Stimulated activated CD4-positive, alpha-beta T cell treated with anti-CD3 and anti-CD28 coated beads, Interleukin-4, amount 100 ng/mL, for 1 hour (primary cell): ENCODE data around the gene POPDC3.

Experiments
- DNase-seq: peaks from one replicate; pipeline ENCODE4 v3.0.0-alpha.2; 2020

The POPDC3 gene

DNA sequence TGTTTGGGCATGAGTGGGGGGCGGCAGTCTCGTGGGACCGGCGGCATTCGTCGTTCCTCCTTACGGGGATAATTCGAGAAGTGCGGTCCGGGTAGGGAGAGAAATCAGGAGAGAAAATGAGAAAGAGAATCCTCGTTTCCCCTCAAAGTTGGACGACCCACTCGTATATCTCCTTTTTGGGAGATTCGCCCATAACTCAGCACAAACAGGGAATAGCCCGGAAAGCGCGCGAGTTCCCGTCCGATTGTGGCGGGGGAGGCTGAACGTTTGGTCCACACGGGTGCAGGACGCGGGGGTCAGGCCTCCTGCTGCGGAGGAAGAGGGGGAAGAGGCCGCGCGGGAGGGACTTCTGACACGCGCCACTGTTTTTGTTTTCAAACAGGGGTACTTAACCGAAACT lies 42.4 kb downstream of the POPDC3 start:
- DNase-seq: no peak

DNA sequence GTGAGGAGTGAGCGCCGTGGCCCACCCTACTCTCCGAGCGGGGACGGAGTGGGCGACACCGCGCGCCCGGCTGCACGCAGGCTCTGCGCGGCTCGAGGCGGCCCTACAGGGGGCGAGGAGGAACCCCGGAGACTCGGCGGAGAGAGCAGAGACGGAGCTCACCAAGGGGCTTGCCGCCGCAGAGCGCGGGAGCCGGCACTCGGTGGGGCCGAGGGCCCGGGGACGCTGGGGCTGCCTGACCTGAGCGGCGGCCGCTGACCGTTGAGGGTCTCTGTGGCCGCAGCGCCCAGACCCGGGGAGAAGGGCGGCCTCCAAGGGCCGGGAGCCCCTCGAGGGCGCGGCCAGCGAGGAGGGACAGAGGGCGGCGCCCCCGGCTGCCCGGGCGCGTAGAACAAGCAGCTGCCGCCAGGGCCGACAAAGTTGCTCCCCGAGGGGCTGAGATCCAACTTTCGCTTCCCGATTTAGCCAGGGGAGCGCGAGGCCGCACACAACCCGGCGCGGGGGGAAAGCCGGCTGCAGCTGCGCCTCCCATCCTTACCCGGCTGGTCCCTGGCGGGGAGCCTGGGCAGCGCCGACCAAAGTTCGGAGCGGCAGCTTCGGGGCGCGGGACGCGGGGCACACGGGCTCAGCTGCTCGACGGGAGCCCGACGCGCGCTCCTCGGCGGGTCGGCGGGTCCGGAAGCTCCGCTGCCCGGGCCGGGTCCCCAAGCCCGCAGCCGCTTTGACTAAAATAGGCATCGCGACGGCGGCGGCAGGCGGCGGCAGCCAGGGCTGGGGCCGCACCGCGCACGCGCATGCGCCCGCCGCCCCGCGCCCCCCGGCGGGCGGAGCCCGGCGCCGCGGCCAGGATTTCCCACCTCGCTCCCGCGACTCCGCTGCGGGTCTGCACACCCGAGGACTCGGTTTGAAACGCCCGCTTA lies 43.1 kb downstream of the POPDC3 start:
- DNase-seq: peak; percentile 15

DNA sequence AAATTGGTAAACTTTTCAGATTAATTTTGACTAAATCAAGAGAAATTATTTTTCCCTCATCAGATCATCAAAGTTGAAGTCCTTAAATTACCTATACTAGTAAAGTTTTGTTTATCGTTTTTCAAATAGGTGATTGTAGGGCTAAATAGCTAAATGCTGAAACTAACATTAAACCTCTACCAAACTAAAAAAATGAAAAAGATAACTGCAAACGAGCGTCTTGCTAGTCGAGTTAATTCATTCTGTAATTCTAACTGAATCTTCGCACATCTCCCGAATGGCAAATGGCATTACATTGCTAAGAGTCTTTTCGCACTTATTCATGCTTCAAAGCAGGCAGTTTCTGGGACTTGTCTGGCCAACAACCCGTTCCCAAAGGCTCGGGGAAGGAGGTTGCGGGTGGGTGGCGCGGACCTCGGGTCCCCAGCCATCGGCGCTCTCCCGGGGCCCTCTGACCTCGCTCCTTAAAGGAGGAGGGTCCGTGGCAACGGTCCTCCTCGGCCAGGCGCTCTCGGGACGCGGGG lies 43.8 kb downstream of the POPDC3 start:
- no peak for DNase-seq

DNA sequence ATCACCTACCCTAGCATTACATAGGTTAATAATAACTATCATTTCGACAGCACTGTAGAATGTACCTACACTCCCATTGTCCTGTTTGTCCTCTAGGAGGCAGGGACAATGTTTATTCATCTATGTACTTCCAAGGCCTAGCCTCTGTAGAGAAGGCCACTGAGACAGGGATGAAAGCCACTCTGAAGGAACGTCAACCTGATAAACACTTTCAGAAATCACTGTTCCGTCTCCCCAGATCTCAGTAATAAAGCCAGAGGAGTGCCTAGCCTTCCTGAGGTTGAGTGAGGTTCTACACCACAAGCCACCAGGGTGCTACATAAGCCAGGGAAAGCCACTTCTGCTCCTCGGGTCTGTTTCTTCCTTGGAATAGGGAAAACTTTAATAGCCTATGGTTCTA lies 44.8 kb downstream of the POPDC3 start:
- no peak for DNase-seq

DNA sequence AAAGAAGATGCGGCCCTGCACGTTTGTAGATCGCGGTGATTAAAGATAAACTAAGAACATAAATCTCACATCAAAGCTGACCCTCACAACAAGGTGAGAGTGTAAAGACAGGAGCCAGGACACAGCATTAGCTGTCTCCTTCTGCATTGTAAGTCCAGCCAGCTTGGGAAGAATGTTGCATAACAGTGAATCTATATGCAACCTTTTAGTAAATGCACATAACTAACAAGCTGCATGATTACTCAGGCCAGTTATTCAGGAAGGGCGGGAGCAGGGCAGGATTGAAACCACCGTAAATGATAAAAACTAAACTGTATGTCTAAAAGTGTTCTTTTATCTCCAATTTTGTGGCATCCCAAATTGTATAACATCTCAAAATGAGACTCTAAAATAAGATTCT lies 57.1 kb downstream of the POPDC3 start:
- no peak for DNase-seq

DNA sequence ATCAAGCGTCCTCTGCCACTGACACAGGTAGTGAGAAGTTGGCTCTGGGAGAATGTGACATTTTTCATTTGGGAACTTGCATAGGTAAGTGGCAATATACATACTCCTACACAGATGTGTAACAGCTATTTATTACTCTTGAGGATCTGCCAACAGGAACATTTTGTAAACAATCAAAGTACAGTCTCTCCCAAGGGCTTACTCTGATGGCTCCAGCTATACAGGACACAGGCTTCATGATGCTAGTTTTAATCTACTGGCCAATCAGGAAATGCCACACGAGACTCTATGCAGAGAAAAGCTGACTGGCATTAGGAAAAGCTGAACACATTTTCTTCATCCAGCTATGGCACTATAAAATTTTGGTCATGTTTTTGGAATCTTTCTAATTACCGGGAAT lies 57.8 kb downstream of the POPDC3 start:
- DNase-seq: no peak

DNA sequence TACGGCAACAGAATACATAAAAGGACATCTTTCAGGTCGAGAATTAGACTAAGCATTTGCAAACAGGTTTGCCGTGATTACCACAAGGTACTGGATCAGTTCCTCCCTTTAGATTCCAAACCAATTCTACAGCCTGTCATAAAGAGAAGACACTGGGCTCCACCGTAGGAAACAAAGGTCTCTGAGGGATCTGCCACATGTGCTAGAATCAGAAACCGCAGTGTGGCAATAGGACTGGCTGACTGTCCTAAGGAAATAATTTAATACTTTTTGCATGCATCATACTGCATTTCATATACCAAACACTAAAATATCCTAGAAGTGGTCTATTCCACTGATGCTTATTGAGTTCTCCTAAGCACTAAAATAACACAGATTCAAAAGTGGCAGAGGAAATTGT lies 59.2 kb downstream of the POPDC3 start:
- DNase-seq: no peak

DNA sequence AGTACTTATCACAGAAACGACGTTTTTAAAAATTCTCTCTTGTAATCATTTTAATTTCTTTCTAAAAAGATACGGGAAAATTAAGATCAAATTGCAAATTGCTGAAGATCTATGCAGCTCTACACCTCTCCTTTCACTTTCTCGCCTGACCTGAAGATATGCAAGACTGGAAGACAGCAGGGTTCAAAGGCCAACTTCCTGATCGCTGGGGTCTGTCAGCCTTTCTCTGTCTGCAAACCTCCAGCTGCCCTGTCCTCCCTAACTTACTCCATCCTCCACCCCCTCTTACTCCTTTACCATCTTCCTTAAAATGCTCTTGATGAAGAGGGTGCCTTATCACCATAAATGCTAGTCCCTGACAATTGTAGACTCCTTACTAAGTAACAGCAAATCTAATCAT lies 63.7 kb downstream of the POPDC3 start:
- no peak for DNase-seq

DNA sequence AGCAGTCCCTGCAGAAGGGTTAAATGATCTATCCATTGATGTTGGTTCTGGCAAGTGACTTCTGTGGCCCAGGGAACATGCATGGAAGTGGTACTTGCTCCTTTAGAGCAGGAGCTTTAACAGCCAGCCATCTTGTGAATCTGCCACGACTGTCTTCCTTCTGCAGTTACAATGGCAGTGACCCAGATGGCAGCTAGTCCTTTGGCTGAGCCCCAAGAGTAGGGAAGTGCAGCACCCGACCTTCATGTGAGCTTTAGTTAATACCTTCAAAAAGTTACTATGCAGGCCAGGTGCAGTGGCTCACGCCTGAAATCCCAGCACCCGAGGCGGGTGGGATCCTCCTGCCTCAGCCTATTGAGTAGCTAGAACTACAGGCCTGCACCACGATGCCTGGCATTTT lies 66.4 kb downstream of the POPDC3 start:
- no peak for DNase-seq

DNA sequence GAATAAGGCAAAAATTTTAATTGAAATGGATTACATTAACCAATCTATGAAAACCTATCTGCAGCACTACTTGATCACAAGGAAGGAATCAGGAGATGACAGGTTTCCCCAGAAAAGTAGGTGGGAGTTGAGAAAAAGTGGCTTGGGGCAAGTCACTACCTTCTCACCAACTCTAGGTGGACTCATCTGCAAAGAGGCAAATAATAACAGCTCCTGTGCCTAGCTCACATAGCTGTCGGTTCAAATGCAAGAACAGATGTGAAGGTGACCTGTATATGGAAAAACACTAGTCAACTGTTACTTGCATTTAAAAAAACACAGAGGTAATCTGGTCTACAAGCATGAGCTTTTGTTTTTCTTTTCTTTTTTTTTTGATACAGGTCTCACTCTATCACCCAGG lies 67.2 kb downstream of the POPDC3 start:
- no peak for DNase-seq

DNA sequence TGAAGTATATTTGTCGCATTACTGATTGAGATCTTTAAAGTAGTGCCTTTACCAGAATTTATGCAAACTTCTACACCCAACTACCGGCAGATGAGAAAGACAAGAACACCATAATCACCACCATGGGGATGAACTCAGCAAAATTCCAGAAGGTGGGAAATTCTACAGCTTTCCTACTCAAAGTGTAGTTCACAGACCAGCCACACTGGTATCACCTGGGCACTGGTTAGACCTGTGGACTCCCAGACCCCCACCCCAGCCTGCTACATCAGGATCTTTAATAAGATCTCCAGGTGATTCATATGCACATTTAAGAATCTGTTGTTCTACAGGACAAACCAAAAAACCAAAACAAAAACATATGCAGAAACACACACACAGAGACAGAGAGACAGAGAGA lies 67.9 kb downstream of the POPDC3 start:
- DNase-seq: no peak

DNA sequence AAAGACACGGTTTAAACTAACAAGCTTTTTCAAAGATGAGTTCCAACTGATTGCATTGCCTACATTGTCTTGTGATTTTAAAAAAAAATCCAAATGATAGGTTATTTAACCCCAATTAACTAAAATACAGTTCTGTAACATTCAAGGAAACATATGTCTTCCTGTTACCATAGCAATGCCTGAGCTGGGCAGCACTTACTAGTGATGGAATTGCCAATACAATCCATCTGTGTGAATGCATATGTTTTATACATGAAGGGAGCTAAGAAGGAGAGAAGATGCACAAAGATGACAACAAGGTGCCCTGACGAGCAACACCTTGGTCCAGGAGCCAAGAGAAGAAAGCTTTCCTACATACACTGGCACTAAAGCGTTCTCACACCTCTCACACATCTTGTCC lies 68.7 kb downstream of the POPDC3 start:
- no peak for DNase-seq

DNA sequence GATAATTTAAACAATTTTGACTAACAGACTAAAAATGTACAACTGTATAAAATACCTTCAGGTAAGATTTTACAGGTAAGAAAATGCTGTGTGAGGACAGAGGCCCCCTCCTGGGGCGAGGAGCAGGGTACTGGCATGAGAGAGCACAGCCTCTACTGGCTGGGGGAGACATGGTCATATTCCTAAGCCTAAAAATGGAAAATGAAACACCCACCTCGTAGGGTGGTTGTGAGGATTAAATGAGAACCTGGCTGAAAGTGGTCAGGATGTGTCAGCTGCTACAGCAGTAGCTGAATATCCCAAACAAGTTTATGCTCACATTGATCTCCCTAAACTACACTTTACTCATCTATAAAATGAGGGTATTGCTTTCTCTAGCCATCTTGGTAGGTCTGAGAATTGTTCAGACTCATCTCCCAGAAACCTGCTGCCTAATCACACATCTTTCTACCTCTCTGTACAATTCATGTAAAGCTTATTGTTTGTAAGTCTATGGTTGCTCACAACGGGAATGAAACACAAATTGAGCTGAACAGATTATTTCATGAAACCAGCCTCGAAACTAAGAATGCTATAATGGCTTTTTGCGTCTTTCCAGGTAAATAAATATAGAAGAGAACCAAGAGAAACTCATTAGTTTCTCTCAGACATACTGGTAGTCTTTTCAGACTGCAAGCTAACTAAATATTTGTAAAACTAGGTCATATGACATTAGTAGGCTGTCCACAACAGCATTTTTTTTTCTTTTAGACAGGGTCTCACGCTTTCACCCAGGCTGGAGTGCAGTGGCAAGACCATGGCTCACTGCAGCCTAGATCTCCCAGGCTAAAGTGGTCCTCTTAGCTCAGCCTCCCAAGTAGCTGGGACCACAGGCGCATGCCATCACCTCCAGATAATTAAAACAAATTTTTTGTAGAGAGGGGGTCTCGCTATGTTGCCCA lies 69.6 kb downstream of the POPDC3 start:
- no peak for DNase-seq

DNA sequence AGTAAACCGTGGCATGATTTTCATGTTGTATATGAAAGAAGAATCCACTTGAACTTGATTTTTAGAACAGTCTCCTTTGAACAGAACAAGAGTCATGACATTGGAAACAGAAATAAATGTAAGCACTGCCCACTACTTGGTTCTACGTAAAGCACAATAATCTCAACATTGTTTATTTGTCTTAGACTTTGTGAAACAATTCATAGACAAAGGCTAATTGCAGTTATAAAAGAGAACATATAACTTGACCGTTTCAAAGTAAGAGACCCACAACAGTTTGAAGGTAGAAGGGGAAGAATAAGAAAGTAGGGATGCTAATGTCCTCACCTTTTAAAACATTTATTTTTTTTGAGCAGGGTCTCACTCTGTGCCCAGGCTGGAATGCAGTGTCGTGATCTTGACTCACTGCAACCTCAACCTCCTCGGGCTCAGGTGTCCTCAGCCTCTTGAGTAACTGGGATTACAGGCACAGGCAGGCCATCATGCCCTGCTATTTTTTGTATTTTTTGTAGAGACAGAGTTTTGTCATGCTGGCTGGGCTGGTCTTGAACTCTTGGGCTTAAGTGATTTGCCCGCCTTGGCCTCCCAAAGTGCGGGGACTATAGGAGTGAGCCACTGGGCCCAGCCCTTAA lies 71.1 kb downstream of the POPDC3 start:
- DNase-seq: no peak
